HS-5 (cell line): ENCODE data around the gene ATG7.
"Not testable (repeated sequence)": the region's sequence is repeated elsewhere in the genome, so short reads cannot be mapped to it uniquely, and the experiment has no call there.

Source experiments
- DNase-seq: peaks from one replicate; pipeline ENCODE4 v3.0.0-alpha.2; 2012; ENCODE audit warnings: low read depth

ATG7 gene

GRCh38 chr3:11297126-11297525, 24.9 kb downstream of the ATG7 start:
- no peak for DNase-seq

DNA sequence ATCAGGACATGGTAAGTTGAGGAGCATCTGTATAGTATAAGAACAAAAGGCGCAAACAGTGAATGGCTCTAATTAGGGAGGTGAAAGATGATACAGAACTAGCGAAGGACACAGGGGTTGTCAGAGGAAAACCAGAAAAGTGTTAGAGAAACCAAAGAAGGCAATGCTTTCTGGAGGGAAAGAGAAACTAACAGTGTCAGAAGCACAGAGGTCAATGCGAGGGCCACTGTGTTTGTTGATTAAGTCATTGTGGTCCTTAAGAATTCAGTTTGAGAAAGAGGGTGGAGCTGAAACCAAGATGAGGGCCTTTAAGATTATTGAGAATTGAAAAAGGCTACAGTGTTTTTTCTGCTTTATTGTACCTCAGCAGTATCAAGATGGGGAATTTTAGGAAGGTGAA, 28.8 kb downstream of the ATG7 start:
- no peak for DNase-seq

DNA sequence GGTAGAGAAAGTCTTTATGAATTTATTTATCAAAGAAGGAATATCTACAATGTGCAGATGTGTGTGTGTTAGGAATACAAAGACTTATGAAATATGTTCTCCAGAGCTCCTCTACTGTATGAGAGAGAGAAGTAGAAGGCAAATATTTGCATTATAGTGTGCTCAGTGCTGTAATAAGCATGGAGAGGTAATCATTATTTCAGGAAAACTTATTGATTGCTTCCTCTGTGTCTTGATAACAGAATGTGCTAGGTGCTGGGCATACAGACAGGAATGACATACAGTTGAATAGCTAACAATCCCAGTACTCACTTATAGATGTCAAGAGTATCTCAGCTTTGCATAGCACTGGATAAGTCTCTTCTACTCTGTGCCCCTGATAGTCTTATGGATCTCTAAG, 30.2 kb downstream of the ATG7 start:
- no peak for DNase-seq

GRCh38 chr3:11304175-11304574, 32.0 kb downstream of the ATG7 start:
- no peak for DNase-seq

GRCh38 chr3:11305509-11305908, 33.3 kb downstream of the ATG7 start:
- DNase-seq, result no peak

- DNase-seq, result no peak
These were observed 34.8 kb downstream of the ATG7 start for GRCh38 chr3:11306817-11307589.

DNA sequence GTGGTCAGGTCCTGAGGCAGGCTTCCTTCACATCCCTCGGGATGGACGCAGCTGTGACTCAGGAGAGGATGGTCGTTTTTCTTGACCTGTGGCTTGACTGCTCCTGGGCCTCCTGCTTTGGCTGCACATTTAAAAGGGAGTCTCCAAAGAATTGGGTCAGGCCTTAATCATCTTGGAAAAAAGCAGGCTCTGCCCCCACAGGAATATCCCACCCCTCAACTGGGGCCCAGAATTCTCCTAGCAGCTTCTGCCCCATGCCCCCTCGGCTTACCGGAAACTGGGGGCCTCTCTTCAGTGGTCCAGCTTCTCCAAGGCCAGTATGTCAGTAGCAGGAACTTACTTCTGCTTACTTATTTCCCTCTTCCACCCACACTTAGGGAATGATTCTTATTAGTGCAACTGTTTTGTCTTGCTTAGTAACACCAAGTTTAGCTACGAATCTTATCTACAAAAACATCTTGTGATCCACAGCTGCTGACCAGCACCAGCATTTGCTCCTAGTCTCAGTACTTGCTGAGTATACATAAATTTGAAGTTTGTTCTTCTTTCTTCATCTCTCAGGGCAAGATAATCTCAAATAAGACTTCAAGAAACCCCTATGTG, 35.7 kb downstream of the ATG7 start:
- DNase-seq, result no peak

GRCh38 chr3:11310258-11310657, 38.1 kb downstream of the ATG7 start:
- DNase-seq, result no peak

DNA sequence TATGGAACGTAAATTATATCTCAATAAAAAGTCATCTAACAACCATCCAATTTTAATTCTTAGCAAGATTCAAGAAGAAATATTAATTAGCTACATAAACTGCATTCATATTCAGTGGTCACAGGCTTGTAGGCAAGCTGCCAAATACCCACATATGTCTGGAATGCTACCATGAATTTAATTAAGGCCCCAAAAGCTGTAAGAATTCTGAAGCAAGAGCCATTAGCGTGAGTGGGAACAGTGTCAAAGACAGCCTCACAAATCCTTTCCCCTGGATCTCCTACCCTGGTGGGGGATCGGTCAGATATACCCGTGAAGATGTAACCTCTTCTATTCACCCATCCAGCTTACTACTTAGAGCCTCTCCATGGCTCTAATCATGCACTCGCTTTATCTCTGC, 40.0 kb downstream of the ATG7 start:
- DNase-seq, result no peak

- DNase-seq, result no peak
These were observed 45.1 kb downstream of the ATG7 start for GRCh38 chr3:11317300-11317699.

DNA sequence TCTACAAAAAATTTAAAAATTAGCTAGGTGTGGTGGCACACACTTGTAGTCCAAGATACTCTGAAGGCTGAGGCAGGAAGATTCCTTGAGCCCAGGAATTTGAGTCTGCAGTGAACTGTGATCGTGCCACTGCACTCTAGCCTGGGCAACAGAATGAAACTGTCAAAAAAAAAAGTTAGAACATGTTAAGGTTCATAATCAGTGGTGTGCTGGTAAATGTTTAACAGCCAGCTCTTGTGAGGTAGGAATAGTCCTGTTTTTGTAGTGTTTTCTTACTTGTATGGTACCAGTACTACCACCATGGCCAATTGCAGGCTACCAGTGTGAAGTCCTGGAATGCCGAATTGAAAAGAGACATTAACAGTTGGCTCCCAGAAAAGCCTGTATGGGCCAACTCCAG, 50.7 kb downstream of the ATG7 start:
- DNase-seq, result no peak

- DNase-seq, result no peak
These were observed 51.6 kb downstream of the ATG7 start for GRCh38 chr3:11323813-11324212.

GRCh38 chr3:11327619-11328018, 55.4 kb downstream of the ATG7 start:
- DNase-seq, result no peak

DNA sequence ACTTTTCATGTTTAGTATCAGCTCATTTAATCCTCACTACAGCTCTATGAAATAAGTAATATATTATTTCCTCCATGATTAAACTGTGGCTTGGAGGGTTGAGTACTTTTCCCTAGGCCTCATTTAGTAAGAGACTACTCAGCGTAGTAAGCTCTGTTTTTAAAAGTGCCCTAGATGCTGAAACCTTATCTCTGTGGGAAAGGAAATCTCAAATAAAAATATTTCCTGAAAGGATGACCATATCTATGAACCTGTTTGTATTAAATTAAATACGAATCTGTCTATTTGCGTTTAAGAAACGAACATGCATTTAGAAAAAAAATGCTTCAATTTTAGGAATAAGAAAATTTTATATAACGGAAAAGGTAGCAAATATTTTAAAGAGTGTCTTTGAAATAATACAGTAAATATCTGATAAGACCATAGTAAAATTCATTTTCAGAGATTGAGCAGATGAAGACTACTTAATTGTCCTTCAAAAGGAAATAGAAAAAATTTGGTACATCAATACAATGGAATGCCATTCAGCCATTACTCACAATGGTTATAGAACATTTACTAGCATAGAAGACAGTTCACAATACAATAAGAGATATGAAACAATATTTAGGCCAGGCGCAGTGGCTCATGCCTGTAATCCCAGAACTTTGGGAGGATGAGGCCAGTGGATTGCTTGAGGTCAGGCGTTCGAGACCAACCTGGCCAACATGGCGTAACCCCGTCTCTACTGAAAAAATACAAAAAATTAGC, 56.2 kb downstream of the ATG7 start:
- no peak for DNase-seq

DNA sequence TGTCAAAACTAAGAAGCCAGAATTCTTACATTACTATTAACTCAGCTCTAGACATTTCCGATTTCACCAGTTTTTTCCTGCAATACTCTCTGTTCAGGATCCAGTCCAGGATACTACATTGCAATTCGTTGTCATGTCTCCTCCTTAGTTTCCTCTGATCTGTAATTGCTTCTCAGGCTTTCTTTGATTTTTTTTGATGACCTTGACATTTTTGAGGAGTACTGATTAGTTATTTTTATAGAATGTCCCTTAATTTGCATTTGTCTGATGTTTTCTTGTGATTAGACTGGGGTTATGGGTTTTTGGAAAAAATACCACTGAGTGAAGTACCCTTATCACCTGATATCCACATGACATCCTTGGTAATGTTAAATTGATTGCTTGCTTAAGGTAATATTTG, 57.6 kb downstream of the ATG7 start:
- no peak for DNase-seq

DNA sequence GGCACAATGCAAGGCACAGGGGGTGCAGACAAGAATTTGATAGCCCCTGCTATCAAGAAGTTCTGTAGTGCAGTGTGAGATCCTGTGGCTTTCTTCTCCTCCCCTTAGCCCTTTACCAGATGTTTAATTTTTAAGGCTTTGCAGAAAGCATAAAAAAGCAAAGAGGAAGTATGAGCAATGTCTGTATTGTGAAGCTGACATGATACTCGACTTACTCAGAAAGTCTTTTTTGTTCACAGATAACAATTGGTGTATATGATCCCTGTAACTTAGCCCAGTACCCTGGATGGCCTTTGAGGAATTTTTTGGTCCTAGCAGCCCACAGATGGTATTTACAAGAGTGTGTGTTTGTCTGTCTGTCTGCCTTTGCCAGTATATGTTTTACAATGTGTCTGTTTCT, 58.9 kb downstream of the ATG7 start:
- no peak for DNase-seq

DNA sequence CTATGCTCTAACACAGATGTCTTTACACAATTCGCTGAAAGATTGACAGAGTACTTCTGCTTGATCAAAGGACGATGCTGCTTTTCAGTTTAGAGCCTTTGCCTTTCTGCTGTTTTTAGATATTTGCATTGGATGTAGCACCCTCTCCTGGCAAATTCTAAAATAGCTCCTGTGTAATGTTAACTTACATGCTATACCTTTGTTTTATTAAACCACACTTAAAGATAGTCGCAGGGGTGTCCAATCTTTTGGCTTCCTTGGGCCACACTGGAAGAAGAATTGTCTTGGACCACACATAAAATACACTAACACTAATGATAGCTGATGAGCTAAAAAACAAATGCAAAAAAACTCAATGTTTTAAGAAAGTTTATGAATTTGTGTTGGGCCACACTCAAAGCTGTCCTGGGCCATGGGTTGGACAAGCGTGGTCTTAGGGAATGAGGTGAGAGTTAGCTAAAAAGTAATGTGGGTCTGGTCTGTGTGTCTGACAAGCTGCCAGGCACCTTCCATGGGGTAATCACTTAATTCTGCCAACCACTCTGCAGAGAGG, 62.9 kb downstream of the ATG7 start:
- DNase-seq, result peak; percentile 58

GRCh38 chr3:11339541-11339940, 67.3 kb downstream of the ATG7 start:
- DNase-seq, result no peak

DNA sequence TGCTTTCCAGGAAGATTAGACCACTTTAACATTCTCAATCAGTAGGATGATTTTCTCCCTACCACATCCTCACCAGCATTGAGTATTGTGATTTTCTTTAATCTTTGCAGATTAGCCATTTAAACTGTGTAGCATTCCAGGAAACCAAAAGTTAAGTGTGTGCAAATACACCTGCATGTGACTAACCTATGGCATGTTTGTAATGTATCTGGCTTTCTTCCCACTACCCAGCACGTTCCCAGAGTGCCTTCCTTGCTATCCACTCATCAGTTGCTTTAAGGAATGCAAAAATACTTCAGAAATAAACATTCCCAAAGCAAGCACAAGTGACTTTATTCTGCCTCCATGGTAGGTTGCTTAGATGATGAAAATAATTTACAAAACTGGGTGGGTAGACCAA, 74.2 kb downstream of the ATG7 start:
- no peak for DNase-seq

DNA sequence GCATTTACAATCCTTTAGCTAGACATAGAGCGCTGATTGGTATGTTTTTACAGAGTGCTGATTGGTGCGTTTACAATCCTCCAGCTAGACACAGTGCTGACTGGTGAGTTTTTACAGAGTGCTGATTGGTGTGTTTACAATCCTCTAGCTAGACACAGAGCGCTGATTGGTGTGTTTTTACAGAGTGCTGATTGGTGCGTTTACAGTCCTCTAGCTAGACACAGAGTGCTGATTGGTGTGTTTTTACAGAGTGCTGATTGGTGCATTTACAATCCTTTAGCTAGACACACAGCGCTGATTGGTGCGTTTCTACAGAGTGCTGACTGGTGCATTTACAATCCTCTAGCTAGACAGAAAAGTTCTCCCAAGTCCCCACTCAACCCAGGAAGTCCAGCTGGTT, 76.7 kb downstream of the ATG7 start:
- not testable (repeated sequence) for DNase-seq

DNA sequence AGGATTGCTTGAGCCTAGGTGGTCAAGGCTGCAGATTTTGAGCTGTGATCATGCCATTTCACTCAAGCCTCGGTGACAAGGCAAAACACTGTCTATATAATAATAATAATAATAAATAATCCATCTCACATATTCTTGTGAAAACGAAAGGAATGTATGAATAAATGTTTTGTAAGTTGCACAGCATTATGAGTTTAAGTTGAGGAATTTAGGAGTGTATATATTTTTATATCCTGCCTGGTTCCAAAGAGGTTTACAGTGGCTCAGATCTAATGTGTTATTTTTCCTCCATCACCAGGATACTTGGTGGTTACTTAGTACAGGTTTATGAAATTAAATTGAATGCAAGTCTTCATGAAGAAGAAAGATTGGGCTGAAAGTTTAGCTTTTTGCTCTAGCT, 77.2 kb downstream of the ATG7 start:
- no peak for DNase-seq

GRCh38 chr3:11350374-11350773, 78.2 kb downstream of the ATG7 start:
- DNase-seq, result no peak

- no peak for DNase-seq
These were observed 79.3 kb downstream of the ATG7 start for GRCh38 chr3:11351451-11351850.
